Thoracic aorta (tissue), 2 donors: ENCODE results near the gene MSH3. TPM values are rescaled to one million over a fixed set of nuclear protein-coding genes. Genes with fewer than 3 reads are reported as not detected.

Experiments used
- ATAC-seq: fragments of 150-250 bp; one replicate; pipeline ENCODE4 v1.8.0; 2017; ENCODE audit warnings: low read depth; ENCODE audit not compliant: insufficient number of reproducible peaks, low FRiP score
- DNase-seq: peaks from one replicate; pipeline ENCODE4 v3.0.0-alpha.2; 2020; ENCODE audit warnings: low spot score
- H3K27ac ChIP-seq, 2 donors: fragments of 200-600 bp; sonication (generic); 1 replicate in 1 of 2; 2 replicates in 1 of 2; pipeline ENCODE4 v1.5.1; 2016; ENCODE audit warnings: mild to moderate bottlenecking in 2 of 2, moderate library complexity in 2 of 2
- H3K27me3 ChIP-seq: fragments of 200-600 bp; sonication (generic); replicated peaks from 2 replicates; pipeline ENCODE4 v1.6.0; 2016; ENCODE audit warnings: mild to moderate bottlenecking; ENCODE audit not compliant: insufficient read depth
- H3K36me3 ChIP-seq: fragments of 200-600 bp; sonication (generic); one replicate; pipeline ENCODE4 v1.5.1; 2016
- H3K4me1 ChIP-seq, 2 donors: fragments of 200-600 bp; sonication (generic); 1 replicate in 1 of 2; 2 replicates in 1 of 2; pipeline versions ENCODE4 v1.5.1 to v1.6.0; 2016; ENCODE audit warnings: low read depth in 2 of 2, mild to moderate bottlenecking in 1 of 2; ENCODE audit not compliant: control insufficient read depth in 1 of 2
- H3K4me3 ChIP-seq: fragments of 200-600 bp; sonication (generic); 2 replicates; pipeline ENCODE4 v1.5.1; 2016; ENCODE audit warnings: mild to moderate bottlenecking
- H3K9me3 ChIP-seq: fragments of 200-600 bp; sonication (generic); 2 replicates; pipeline ENCODE4 v1.5.1; 2016
- total RNA-seq, 2 donors: library from RNA; depleted of rRNA; stranded (reverse); fragments of >200 nt; gene quantifications; one replicate each; pipeline versions ENCODE4 v1.1.0 to v1.2.3, GENCODE V29; 2016
- TF ChIP-seq, protein P1 (sequence below): fragments of 200-600 bp; sonication (generic); IDR thresholded peaks from one replicate; pipeline ENCODE4 v1.5.1; 2019; ENCODE audit warnings: antibody characterized with exemption

MSH3 gene
- total RNA-seq, 2 donors from 2014 or later, result 12.3 to 12.9 TPM

DNA sequence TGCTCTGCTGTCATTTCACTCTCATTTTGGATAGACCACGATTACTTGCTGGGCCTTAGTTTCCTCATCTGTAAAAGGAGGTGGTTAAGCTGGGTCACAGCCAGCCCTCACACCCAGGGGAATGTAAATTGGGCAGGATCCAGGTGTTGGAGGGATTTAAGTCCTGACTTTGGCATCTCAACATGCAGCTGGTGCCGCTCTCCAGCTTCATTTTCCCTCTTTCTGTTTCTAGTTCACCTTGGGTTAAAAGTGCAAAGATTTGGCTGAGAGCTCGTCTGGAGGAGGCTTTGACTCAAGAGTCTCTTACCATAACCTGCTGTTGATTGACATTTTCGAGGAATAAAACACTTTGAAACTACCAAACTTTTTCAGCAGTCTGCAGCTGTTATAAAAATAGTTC lies 144.6 kb downstream of the MSH3 start:
- Histone ChIP-seq H3K27me3 (no peaks in the 10 kb centered on the region), H3K4me3 (no peak overlapping the region), H3K36me3 (no peaks in the 10 kb centered on the region), H3K27ac (no peak overlapping the region), H3K4me1 (peaks cover 0 to 18% of the 10 kb centered on the region in 2 donors), H3K9me3 (no peaks in the 10 kb centered on the region)
- TF ChIP-seq, protein P1, sequence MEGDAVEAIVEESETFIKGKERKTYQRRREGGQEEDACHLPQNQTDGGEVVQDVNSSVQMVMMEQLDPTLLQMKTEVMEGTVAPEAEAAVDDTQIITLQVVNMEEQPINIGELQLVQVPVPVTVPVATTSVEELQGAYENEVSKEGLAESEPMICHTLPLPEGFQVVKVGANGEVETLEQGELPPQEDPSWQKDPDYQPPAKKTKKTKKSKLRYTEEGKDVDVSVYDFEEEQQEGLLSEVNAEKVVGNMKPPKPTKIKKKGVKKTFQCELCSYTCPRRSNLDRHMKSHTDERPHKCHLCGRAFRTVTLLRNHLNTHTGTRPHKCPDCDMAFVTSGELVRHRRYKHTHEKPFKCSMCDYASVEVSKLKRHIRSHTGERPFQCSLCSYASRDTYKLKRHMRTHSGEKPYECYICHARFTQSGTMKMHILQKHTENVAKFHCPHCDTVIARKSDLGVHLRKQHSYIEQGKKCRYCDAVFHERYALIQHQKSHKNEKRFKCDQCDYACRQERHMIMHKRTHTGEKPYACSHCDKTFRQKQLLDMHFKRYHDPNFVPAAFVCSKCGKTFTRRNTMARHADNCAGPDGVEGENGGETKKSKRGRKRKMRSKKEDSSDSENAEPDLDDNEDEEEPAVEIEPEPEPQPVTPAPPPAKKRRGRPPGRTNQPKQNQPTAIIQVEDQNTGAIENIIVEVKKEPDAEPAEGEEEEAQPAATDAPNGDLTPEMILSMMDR, result no peak
- DNase-seq, result no peak
- ATAC-seq, result no peak

DNA sequence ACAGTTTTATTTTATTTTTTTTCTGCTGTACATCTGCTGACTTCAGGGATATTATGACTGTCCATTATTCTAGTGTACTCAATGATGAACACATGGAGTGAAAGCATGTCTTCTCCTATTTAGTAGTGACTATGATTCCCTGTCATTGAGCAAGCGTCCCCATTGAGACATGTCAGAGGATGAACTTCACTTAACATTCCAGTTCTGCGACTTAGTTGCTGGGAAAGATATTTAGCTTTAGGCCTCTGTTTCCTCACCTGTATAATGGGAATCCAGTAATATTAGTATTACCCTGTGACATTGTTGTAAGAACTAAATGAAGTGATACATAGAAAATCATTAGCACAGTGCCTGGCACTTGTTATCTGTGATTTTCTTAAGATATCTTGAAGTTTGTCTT lies 145.1 kb downstream of the MSH3 start:
- Histone ChIP-seq H3K27ac (no peak overlapping the region), H3K4me3 (no peak overlapping the region), H3K27me3 (no peaks in the 10 kb centered on the region), H3K36me3 (no peaks in the 10 kb centered on the region), H3K9me3 (no peaks in the 10 kb centered on the region), H3K4me1 (peaks cover 0 to 18% of the 10 kb centered on the region in 2 donors)
- ATAC-seq (no peak), DNase-seq (no peak)
- TF ChIP-seq, protein P1, result no peak

DNA sequence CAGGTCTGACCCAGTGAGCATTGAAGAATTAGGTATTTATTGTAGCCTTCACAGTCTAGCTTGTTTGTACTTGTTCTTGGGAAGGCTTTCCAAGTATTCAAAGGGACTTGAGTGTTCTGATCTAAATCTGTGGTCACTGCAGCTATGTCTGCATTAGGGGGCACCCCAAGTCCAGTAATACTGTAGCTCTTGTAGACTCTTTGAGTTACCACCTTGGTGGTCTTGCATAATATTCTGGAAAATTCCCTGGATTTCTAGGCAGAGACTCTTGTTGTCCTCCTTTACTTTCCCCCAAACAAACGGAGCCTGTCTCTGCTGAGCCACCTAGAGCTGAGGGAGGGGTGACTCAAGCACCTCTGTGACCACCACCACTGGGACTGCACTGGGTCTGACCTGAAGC lies 149.9 kb downstream of the MSH3 start:
- H3K4me1 ChIP-seq, result peaks cover 0 to 4% of the 10 kb centered on the region in 2 donors
- ATAC-seq (peak; percentile 55), DNase-seq (no peak)
- H3K27ac ChIP-seq, result no peak overlapping the region
- no peak overlapping the region for H3K4me3 ChIP-seq
- H3K36me3 ChIP-seq, result peaks cover 4% of the 10 kb centered on the region
- no peaks in the 10 kb centered on the region for H3K27me3 ChIP-seq
- TF ChIP-seq, protein P1, result no peak
- no peaks in the 10 kb centered on the region for H3K9me3 ChIP-seq

DNA sequence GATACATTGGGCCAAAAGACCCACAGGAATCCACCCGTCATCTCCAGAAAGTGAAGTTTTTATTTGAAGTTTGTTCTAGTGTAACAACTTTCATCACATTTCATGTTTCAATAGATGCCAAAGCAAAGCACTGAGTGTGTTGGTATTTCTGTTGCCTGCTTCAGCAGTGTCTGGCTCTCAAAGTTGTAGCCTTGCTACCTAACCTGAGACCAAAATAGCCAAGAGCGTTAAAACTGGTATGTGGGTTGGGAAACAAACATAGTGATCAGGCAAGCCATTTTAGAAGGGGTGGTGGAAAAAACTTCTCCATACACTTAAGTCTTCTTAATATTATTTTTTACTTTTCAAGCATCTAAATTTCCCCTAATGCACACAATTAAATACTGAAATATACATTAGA lies 150.6 kb downstream of the MSH3 start:
- TF ChIP-seq, protein P1, result no peak
- H3K9me3 ChIP-seq, result no peaks in the 10 kb centered on the region

DNA sequence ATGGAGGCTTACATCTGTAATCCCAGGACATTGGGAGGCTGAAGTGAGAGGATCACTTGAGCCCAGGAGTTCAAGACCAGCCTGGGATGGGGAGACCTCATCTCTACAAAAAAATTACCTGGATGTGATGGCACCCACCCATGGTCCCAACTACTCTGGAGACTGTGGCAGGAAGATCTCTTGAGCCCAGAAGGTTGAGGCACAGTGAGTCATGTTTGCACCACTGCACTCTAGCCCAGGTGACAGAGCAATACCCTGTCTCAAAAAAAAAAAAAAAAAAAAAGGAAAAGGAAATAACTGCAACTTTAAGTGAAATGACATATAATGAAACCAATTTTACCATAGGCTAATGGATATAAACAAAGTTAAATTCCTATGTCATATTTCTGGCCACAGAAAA lies 152.5 kb downstream of the MSH3 start:
- DNase-seq (no peak), ATAC-seq (no peak)
- TF ChIP-seq, protein P1, result no peak
- Histone ChIP-seq H3K27ac (no peak overlapping the region), H3K27me3 (no peaks in the 10 kb centered on the region), H3K36me3 (peaks cover 4% of the 10 kb centered on the region), H3K4me3 (no peak overlapping the region), H3K4me1 (no peaks in the 10 kb centered on the region), H3K9me3 (no peaks in the 10 kb centered on the region)

More for the DNA sequence above, 150.6 kb downstream of the MSH3 start:
- DNase-seq, result no peak
- Histone ChIP-seq H3K27ac (no peak overlapping the region), H3K36me3 (peaks cover 4% of the 10 kb centered on the region), H3K4me1 (no peaks in the 10 kb centered on the region), H3K27me3 (no peaks in the 10 kb centered on the region), H3K4me3 (no peak overlapping the region)
- ATAC-seq, result no peak
